PC-9 (cell line): ENCODE measurements around the gene BIRC5. TPM values are rescaled to one million over a fixed set of nuclear protein-coding genes. Genes with fewer than 3 reads are reported as not detected.

ENCODE experiments used
- Bru-seq: library from RNA; stranded (reverse); fragments of 400-500 nt; gene quantifications from one replicate; lab custom pipeline; 2021; lab: Mats Ljungman, UMichigan
- BruChase-seq, 2 experiments: library from RNA; stranded (reverse); fragments of 400-500 nt; gene quantifications; one replicate each; lab custom pipeline; 2021; lab: Mats Ljungman, UMichigan
- BruUV-seq: library from RNA; stranded (reverse); fragments of 400-500 nt; replicated peaks from 2 replicates; lab custom pipeline; 2021; lab: Mats Ljungman, UMichigan
- CTCF ChIA-PET: fragments of 300-600 bp; sonication (Branson Sonifier 250); formaldehyde crosslinking; loops from one replicate; lab custom pipeline; 2022; ENCODE audit warnings: antibody characterized with exemption; lab: Charles Lee
- POLR2A ChIA-PET: fragments of 300-600 bp; sonication (Branson Sonifier 250); formaldehyde crosslinking; loops from one replicate; lab custom pipeline; 2022; ENCODE audit warnings: antibody characterized with exemption; ENCODE audit not compliant: unreplicated experiment; lab: Charles Lee
- DNase-seq, 2 experiments: peaks; one replicate each; pipeline versions ENCODE4 v3.0.0 to v3.0.0-alpha.2; 2015 to 2022; ENCODE audit warnings: mixed read lengths in 1 of 2
- H2AFZ ChIP-seq: fragments of 200-600 bp; sonication (generic); 2 replicates; pipeline ENCODE4 v1.8.1; 2017; ENCODE audit warnings: antibody characterized with exemption
- H3F3A ChIP-seq: fragments of 200-600 bp; sonication (generic); 2 replicates; pipeline ENCODE4 v1.8.1; 2017; ENCODE audit warnings: antibody characterized with exemption, mild to moderate bottlenecking, low read depth; ENCODE audit not compliant: insufficient read depth
- H3K27ac ChIP-seq: fragments of 200-600 bp; sonication (generic); 2 replicates; pipeline ENCODE4 v1.6.1; 2016; ENCODE audit warnings: mixed run types
- H3K27me3 ChIP-seq: fragments of 200-600 bp; sonication (generic); 2 replicates; pipeline ENCODE4 v1.6.1; 2016; ENCODE audit warnings: low read depth, mixed run types; ENCODE audit not compliant: insufficient read depth
- H3K36me3 ChIP-seq: fragments of 200-600 bp; sonication (generic); 2 replicates; pipeline ENCODE4 v1.6.1; 2016; ENCODE audit warnings: low read depth, mixed run types
- H3K4me1 ChIP-seq: fragments of 200-600 bp; sonication (generic); replicated peaks from 2 replicates; pipeline ENCODE4 v1.6.1; 2016; ENCODE audit warnings: mixed run types; ENCODE audit not compliant: insufficient read depth
- H3K4me2 ChIP-seq: fragments of 200-600 bp; sonication (generic); 2 replicates; pipeline ENCODE4 v1.6.1; 2017; ENCODE audit warnings: mixed run types
- H3K4me3 ChIP-seq: fragments of 200-600 bp; sonication (generic); 2 replicates; pipeline ENCODE4 v1.6.1; 2016; ENCODE audit warnings: mixed run types
- H3K79me2 ChIP-seq: fragments of 200-600 bp; sonication (generic); 2 replicates; pipeline ENCODE4 v1.6.1; 2017; ENCODE audit warnings: low read depth, mixed run types
- H3K9me2 ChIP-seq: fragments of 200-600 bp; sonication (generic); 2 replicates; pipeline ENCODE4 v1.8.1; 2017; ENCODE audit warnings: mild to moderate bottlenecking; ENCODE audit not compliant: insufficient read depth
- H3K9me3 ChIP-seq: fragments of 200-600 bp; sonication (generic); 2 replicates; pipeline ENCODE4 v1.8.1; 2016; ENCODE audit warnings: low read depth; ENCODE audit not compliant: insufficient read depth
- H4K20me1 ChIP-seq: fragments of 200-600 bp; sonication (generic); 2 replicates; pipeline ENCODE4 v1.8.1; 2017; ENCODE audit not compliant: insufficient read depth
- EZH2 ChIP-seq: fragments of 200-600 bp; sonication (generic); IDR thresholded peaks from 2 replicates; pipeline ENCODE4 v1.8.0; 2017; ENCODE audit warnings: antibody characterized with exemption, low read depth
- intact Hi-C: fragments of 100-400 bp; cut with micrococcal nuclease; formaldehyde crosslinking; loops from one replicate; pipeline ENCODE4 v1.10.0; 2022; ENCODE audit not compliant: unreplicated experiment
- long read RNA-seq: library from polyadenylated mRNA; stranded (forward); transcript quantifications from one replicate; pipeline ENCODE4 v2.0.0, GENCODE V29; 2022
- total RNA-seq: library from RNA; stranded (reverse); gene quantifications from 2 replicates; pipeline ENCODE4 v1.2.3, GENCODE V29; 2021
- TF ChIP-seq, protein P1 (sequence below): fragments of 200-600 bp; sonication (generic); conservative IDR thresholded peaks from 2 replicates; pipeline ENCODE4 v1.6.1; 2017; ENCODE audit warnings: mixed run types, antibody characterized with exemption, mild to moderate bottlenecking, moderate library complexity

BIRC5 gene
- total RNA-seq (72.4 and 91.0 TPM in 2 replicates), Bru-seq, nascent RNA (percentile 89 among the genes with signal in this experiment), BruChase-seq, experiment 1, labeled RNA remaining after a 2-hour chase (percentile 88 among the genes with signal in this experiment), BruChase-seq, experiment 2, labeled RNA remaining after a 6-hour chase (percentile 96 among the genes with signal in this experiment)
- long read RNA-seq, transcript BIRC5-203 (3 exons, 2,446 nt) = minor isoform, 25 of 405 reads
- long read RNA-seq, transcript BIRC5-201 (5 exons, 2,711 nt) = minor isoform, 51 of 405 reads
- long read RNA-seq, transcript BIRC5-202 (4 exons, 2,630 nt) = major isoform, 293 of 405 reads
- long read RNA-seq, partial matches to known transcripts = 3 of 405 reads
- long read RNA-seq, other reads (novel, unspliced or antisense) = 25 of 405 reads

DNA sequence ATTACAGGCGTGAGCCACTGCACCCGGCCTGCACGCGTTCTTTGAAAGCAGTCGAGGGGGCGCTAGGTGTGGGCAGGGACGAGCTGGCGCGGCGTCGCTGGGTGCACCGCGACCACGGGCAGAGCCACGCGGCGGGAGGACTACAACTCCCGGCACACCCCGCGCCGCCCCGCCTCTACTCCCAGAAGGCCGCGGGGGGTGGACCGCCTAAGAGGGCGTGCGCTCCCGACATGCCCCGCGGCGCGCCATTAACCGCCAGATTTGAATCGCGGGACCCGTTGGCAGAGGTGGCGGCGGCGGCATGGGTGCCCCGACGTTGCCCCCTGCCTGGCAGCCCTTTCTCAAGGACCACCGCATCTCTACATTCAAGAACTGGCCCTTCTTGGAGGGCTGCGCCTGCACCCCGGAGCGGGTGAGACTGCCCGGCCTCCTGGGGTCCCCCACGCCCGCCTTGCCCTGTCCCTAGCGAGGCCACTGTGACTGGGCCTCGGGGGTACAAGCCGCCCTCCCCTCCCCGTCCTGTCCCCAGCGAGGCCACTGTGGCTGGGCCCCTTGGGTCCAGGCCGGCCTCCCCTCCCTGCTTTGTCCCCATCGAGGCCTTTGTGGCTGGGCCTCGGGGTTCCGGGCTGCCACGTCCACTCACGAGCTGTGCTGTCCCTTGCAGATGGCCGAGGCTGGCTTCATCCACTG lies at the start of gene BIRC5:
Gene BIRC5 (plus strand): TSS at position 238 of the 690 bp plus-strand sequence. CDS start 64 bp downstream, at position 302.
- peak within 1 kb of the TSS; percentile 72 for H3K4me2 ChIP-seq
- no peaks in the 10 kb centered on the region for H3K36me3 ChIP-seq
- H3K27me3 ChIP-seq = no peaks in the 10 kb centered on the region
- H3K79me2 ChIP-seq = peaks cover 29% of the 10 kb centered on the region
- H3K9me3 ChIP-seq = no peaks in the 10 kb centered on the region
- H3K9me2 ChIP-seq = no peaks in the 10 kb centered on the region
- intact Hi-C loops = no loop called here
- H4K20me1 ChIP-seq = no peaks in the 10 kb centered on the region
- H2AFZ ChIP-seq = peak within 1 kb of the TSS; percentile 84
- H3F3A ChIP-seq = no peaks in the 10 kb centered on the region
- TSS peak; percentile 67 for BruUV-seq
- H3K4me1 ChIP-seq = peaks cover 9% of the 10 kb centered on the region; the same call in 1 of the 2 replicates
- TF ChIP-seq, protein P1, sequence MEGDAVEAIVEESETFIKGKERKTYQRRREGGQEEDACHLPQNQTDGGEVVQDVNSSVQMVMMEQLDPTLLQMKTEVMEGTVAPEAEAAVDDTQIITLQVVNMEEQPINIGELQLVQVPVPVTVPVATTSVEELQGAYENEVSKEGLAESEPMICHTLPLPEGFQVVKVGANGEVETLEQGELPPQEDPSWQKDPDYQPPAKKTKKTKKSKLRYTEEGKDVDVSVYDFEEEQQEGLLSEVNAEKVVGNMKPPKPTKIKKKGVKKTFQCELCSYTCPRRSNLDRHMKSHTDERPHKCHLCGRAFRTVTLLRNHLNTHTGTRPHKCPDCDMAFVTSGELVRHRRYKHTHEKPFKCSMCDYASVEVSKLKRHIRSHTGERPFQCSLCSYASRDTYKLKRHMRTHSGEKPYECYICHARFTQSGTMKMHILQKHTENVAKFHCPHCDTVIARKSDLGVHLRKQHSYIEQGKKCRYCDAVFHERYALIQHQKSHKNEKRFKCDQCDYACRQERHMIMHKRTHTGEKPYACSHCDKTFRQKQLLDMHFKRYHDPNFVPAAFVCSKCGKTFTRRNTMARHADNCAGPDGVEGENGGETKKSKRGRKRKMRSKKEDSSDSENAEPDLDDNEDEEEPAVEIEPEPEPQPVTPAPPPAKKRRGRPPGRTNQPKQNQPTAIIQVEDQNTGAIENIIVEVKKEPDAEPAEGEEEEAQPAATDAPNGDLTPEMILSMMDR = no peak
- no peak for TF ChIP-seq EZH2
- peak; percentile 59 to 86 for DNase-seq
- ChIA-PET CTCF (interaction anchor here (1.2 kb wide), 1 partner anchor 37 kb away, joined by 13 read pairs; no protein-coding TSS in a partner anchor), POLR2A (interaction anchor here (0.6 kb wide), 1 partner anchor 62 kb away, joined by 4 read pairs; no protein-coding TSS in a partner anchor)
- peak within 1 kb of the TSS; percentile 72 for H3K4me3 ChIP-seq
- no peak within 1 kb of the TSS for H3K27ac ChIP-seq

DNA sequence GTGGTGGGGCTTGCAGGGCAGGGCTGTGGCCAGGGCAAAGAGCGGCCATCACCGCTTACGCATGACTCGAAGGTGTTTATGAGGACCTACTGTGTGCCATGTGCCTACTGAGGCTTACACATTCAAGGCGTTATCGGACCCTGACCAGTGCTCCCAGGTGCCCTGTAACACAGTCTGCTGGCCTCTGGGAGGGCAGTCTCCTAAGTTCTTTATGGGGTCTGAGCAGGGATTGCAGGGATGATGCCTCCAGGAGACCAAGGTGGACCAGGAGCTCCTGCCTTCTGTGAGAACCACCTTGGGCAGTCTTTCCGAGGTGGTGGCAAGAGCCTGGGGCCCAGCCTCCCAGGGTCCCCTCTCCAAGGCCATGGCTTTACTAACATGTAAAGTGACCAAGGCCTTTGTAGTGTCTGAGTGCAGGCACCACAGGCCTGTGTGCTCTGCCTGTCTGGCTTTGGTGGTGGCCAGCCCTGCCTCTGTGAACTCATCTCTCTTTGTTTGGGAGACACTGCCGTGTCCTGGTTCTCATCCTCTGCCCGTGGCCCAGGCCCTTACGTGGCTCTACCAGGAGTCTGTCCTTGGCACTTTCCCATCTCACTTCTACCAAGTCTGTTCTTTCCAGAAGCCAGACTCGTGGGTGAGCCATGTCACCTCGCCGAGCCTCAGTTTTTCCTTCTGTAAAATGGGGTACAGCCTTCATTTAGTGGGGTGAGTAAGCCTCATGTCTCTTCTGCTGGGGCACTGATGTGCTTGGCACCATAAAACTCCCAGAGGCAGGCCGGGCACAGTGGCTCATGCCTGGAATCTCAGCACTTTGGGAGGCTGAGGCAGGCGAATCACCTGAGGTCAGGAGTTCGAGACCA lies 49.1 kb upstream of the BIRC5 start:
- ChIA-PET POLR2A (no interaction called here), CTCF (no interaction called here)
- H3K9me2 ChIP-seq = no peaks in the 10 kb centered on the region
- peaks cover 5% of the 10 kb centered on the region; the same call in 1 of the 2 replicates for H3K4me1 ChIP-seq
- H3K27ac ChIP-seq = no peak overlapping the region
- no peak overlapping the region for H3K4me2 ChIP-seq
- TF ChIP-seq, protein P1 = no peak
- no peak for TF ChIP-seq EZH2
- DNase-seq = no peak
- H3K9me3 ChIP-seq = no peaks in the 10 kb centered on the region
- no peaks in the 10 kb centered on the region for H3K27me3 ChIP-seq
- H2AFZ ChIP-seq = no peak overlapping the region
- no peak overlapping the region for H3K4me3 ChIP-seq
- H4K20me1 ChIP-seq = peaks cover 6% of the 10 kb centered on the region; the same call in 1 of the 2 replicates
- H3F3A ChIP-seq = peaks cover 6% of the 10 kb centered on the region
- H3K36me3 ChIP-seq = no peaks in the 10 kb centered on the region
- BruUV-seq = no TSS peak
- intact Hi-C loops = no loop called here
- 0 out of 2 replicates have a peak, but pooled peaks cover 4% of the 10 kb centered on the region for H3K79me2 ChIP-seq

DNA sequence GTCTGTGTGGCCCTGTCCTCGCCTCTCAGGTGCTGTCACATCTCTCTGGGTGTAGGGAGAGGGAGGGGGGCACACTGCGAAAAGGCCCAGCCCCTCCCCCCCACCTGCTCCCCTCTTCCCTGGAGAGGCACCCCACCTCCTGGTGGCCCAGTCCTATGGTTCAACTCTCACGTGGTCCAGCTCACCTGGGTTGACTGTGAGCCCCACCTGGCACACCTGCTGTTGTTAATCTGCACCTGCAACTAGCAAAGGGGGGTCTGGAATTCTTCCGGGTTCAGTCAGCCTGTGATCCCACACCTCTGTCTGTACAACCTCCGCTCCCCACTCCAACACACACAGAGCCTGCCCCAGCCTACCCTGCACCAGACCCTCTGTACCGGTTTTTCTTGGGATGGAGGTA lies 47.6 kb upstream of the BIRC5 start:
- Histone ChIP-seq H3K9me3 (no peaks in the 10 kb centered on the region), H3K4me2 (no peak overlapping the region), H3K4me3 (no peak overlapping the region), H3K4me1 (peaks cover 5% of the 10 kb centered on the region; the same call in 1 of the 2 replicates), H3K79me2 (0 out of 2 replicates have a peak, but pooled peaks cover 6% of the 10 kb centered on the region), H3K36me3 (no peaks in the 10 kb centered on the region), H3K27me3 (no peaks in the 10 kb centered on the region), H3K9me2 (no peaks in the 10 kb centered on the region), H4K20me1 (peaks cover 7% of the 10 kb centered on the region; the same call in 1 of the 2 replicates), H3K27ac (no peak overlapping the region), H3F3A (peaks cover 15% of the 10 kb centered on the region), H2AFZ (no peak overlapping the region)
- BruUV-seq = no TSS peak
- ChIA-PET CTCF (no interaction called here), POLR2A (no interaction called here)
- TF ChIP-seq, protein P1 = no peak
- no peak for TF ChIP-seq EZH2
- intact Hi-C loops = no loop called here
- no peak for DNase-seq
